Measurements from ENCODE around the gene CDC37L1. TPM values are rescaled to one million over a fixed set of nuclear protein-coding genes. Genes with fewer than 3 reads are reported as not detected.
A peak's percentile ranks its signal among the peaks of the same experiment; 100 is the strongest.

The CDC37L1 gene
- total RNA-seq, 6 experiments from 2014 or later: 20.9 to 42.4 (median 30.8) TPM

- no peaks in the 10 kb centered on the region for H3K27me3 ChIP-seq
- H3K27ac ChIP-seq: peak overlapping the region; percentile 92 to 99 (median 94)
- no peaks in the 10 kb centered on the region for H3K36me3 ChIP-seq
- H3K4me1 ChIP-seq: peaks cover 0 to 15% (median 0%) of the 10 kb centered on the region in 4 donors
- H3K9me3 ChIP-seq: no peaks in the 10 kb centered on the region
- ATAC-seq: peak; percentile 7 to 19 (median 14)
- intact Hi-C loops (cut with DNase I): loop anchor here in 1 of 2 donors (10.0 kb wide), 1 partner anchor 76 kb away; the partner anchor contains the start of genes PLPP6 and SPATA6L
- TF ChIP-seq CTCF (IDR thresholded peaks at IDR 0.05) (no peak), POLR2A (IDR thresholded peaks at IDR 0.05) (no peak)
- no peak for DNase-seq
- WGBS (ENCODE audit: insufficient coverage, low coverage, low lambda C conversion rate, missing lambda C conversion rate): 0% methylated on average over 4 of the region's 4 CpGs
- H3K4me3 ChIP-seq: peak overlapping the region; percentile 79 to 99 (median 81)
Observed at GRCh38 chr9:4740388-4740637, 60.9 kb downstream of the CDC37L1 start.

GRCh38 chr9:4740638-4741364 is 61.4 kb downstream of the CDC37L1 start, which contains the start of gene AK3:
AK3 (minus strand) TSS chr9:4741202; CDS start chr9:4741087, 115 bp downstream.
- peak within 1 kb of the TSS; percentile 79 to 99 (median 81) for H3K4me3 ChIP-seq
- TF ChIP-seq POLR2A (IDR thresholded peaks at IDR 0.05): peak; percentile 96
- peak in 3 of 4 donors; percentile 25 to 36 (median 25) for TF ChIP-seq CTCF (IDR thresholded peaks at IDR 0.05)
- no peaks in the 10 kb centered on the region for H3K36me3 ChIP-seq
- H3K27ac ChIP-seq: peak within 1 kb of the TSS; percentile 92 to 99 (median 94)
- 0% methylated on average over 22 of the region's 84 CpGs for WGBS (ENCODE audit: insufficient coverage, low coverage, low lambda C conversion rate, missing lambda C conversion rate)
- intact Hi-C loops (cut with DNase I): loop anchor here in 1 of 2 donors (10.0 kb wide), 1 partner anchor 76 kb away; the partner anchor contains the start of genes PLPP6 and SPATA6L
- ATAC-seq (peak; percentile 73 to 94 (median 86)), DNase-seq (peak; percentile 92 to 95 (median 93))
- H3K9me3 ChIP-seq: no peaks in the 10 kb centered on the region
- H3K4me1 ChIP-seq: peaks cover 0 to 15% (median 0%) of the 10 kb centered on the region in 4 donors
- H3K27me3 ChIP-seq: no peaks in the 10 kb centered on the region

- TF ChIP-seq POLR2A (IDR thresholded peaks at IDR 0.05) (peak; percentile 5), CTCF (IDR thresholded peaks at IDR 0.05) (no peak)
- H3K9me3 ChIP-seq: no peaks in the 10 kb centered on the region
- no peaks in the 10 kb centered on the region for H3K36me3 ChIP-seq
- DNase-seq (peak; percentile 55 to 64 (median 58)), ATAC-seq (peak; percentile 34 to 45 (median 40))
- WGBS (ENCODE audit: insufficient coverage, low coverage, low lambda C conversion rate, missing lambda C conversion rate): 3% methylated on average over 17 of the region's 54 CpGs
- peak overlapping the region; percentile 92 to 99 (median 94) for H3K27ac ChIP-seq
- intact Hi-C loops (cut with DNase I): loop anchor here in 1 of 2 donors (10.0 kb wide), 1 partner anchor 77 kb away; the partner anchor contains the start of genes PLPP6 and SPATA6L
- no peaks in the 10 kb centered on the region for H3K27me3 ChIP-seq
- peaks cover 0 to 14% (median 0%) of the 10 kb centered on the region in 4 donors for H3K4me1 ChIP-seq
- H3K4me3 ChIP-seq: peak overlapping the region; percentile 79 to 99 (median 81)
Observed at GRCh38 chr9:4741365-4742089, 62.2 kb downstream of the CDC37L1 start.

GRCh38 chr9:4742246-4742645 is 62.9 kb downstream of the CDC37L1 start:
- TF ChIP-seq POLR2A (IDR thresholded peaks at IDR 0.05) (no peak), CTCF (IDR thresholded peaks at IDR 0.05) (no peak)

More at GRCh38 chr9:4742246-4742645, 62.9 kb downstream of the CDC37L1 start:
- 23% methylated on average over 3 of the region's 3 CpGs for WGBS (ENCODE audit: insufficient coverage, low coverage, low lambda C conversion rate, missing lambda C conversion rate)
- DNase-seq: no peak
- H3K4me1 ChIP-seq: peaks cover 0 to 8% (median 0%) of the 10 kb centered on the region in 4 donors
- no peaks in the 10 kb centered on the region for H3K9me3 ChIP-seq
- ATAC-seq: no peak
- peak overlapping the region in 1 of 3 donors; percentile 99 for H3K27ac ChIP-seq
- H3K27me3 ChIP-seq: no peaks in the 10 kb centered on the region
- H3K4me3 ChIP-seq: peak overlapping the region in 1 of 3 donors; percentile 81
- intact Hi-C loops (cut with DNase I): loop anchor here in 1 of 2 donors (10.0 kb wide), 1 partner anchor 77 kb away; the partner anchor contains the start of genes PLPP6 and SPATA6L
- H3K36me3 ChIP-seq: no peaks in the 10 kb centered on the region
